Endodermal cell (in vitro differentiated cells): ENCODE results near the gene SPRING1. TPM values are rescaled to one million over a fixed set of nuclear protein-coding genes. Genes with fewer than 3 reads are reported as not detected.
A peak's percentile ranks its signal among the peaks of the same experiment; 100 is the strongest.

Experiments used
- DNase-seq: peaks from one replicate; pipeline ENCODE4 v3.0.0-alpha.2; 2017
- H3K27ac ChIP-seq: 2 replicates; pipeline ENCODE4 v1.5.1; 2013; ENCODE audit warnings: mild to moderate bottlenecking, low read depth, low read length, moderate library complexity
- H3K27me3 ChIP-seq: 2 replicates; pipeline ENCODE4 v1.6.1; 2013; ENCODE audit warnings: mild to moderate bottlenecking, low read length, moderate library complexity; ENCODE audit not compliant: insufficient read depth, control insufficient read depth, poor library complexity, severe bottlenecking
- H3K36me3 ChIP-seq: 2 replicates; pipeline ENCODE4 v1.7.0; 2013; ENCODE audit warnings: mild to moderate bottlenecking, low read length, moderate library complexity; ENCODE audit not compliant: control insufficient read depth, insufficient read depth
- H3K4me1 ChIP-seq: one replicate; pipeline ENCODE4 v1.7.0; 2013; ENCODE audit warnings: low read length; ENCODE audit not compliant: control insufficient read depth, insufficient read depth
- H3K4me3 ChIP-seq: 2 replicates; pipeline ENCODE4 v1.5.1; 2013; ENCODE audit warnings: mild to moderate bottlenecking, low read length, moderate library complexity
- H3K9ac ChIP-seq: 2 replicates; pipeline ENCODE4 v1.6.1; 2013; ENCODE audit warnings: mild to moderate bottlenecking, low read length, moderate library complexity; ENCODE audit not compliant: poor library complexity, severe bottlenecking; ENCODE audit errors: extremely low read depth
- H3K9me3 ChIP-seq: 2 replicates; pipeline ENCODE4 v1.6.1; 2013; ENCODE audit warnings: mild to moderate bottlenecking, low read length, moderate library complexity; ENCODE audit not compliant: control insufficient read depth
- H3K27ac Mint-ChIP-seq: 2 replicates; pipeline ENCODE4 v1.8.0; 2020; ENCODE audit warnings: mixed read lengths
- H3K27me3 Mint-ChIP-seq: 2 replicates; pipeline ENCODE4 v1.8.0; 2021; ENCODE audit warnings: mild to moderate bottlenecking, mixed read lengths; ENCODE audit not compliant: insufficient read depth
- H3K36me3 Mint-ChIP-seq: 2 replicates; pipeline ENCODE4 v1.8.0; 2020; ENCODE audit warnings: low read depth, mixed read lengths
- H3K4me1 Mint-ChIP-seq: 2 replicates; pipeline ENCODE4 v1.8.0; 2020; ENCODE audit warnings: mixed read lengths
- H3K4me3 Mint-ChIP-seq: 2 replicates; pipeline ENCODE4 v1.8.0; 2020; ENCODE audit warnings: mild to moderate bottlenecking, moderate library complexity, mixed read lengths
- H3K9me3 Mint-ChIP-seq: 2 replicates; pipeline ENCODE4 v1.8.0; 2020; ENCODE audit warnings: mild to moderate bottlenecking, mixed read lengths
- CTCF ChIP-seq: fragments of 200-600 bp; sonication (generic); conservative IDR thresholded peaks from 2 replicates; pipeline ENCODE4 v1.5.0; 2021; ENCODE audit warnings: antibody characterized with exemption, mild to moderate bottlenecking
- WGBS, 2 experiments: methylation state at CpG; one replicate each; pipeline versions ENCODE4 v1.1.5 to v1.1.7; 2013; ENCODE audit warnings: missing lambda C conversion rate in 2 of 2, mixed read lengths in 1 of 2; ENCODE audit not compliant: insufficient coverage in 1 of 2, insufficient read length in 1 of 2; 5-methylcytosine and 5-hydroxymethylcytosine counted together
- total RNA-seq, 2 donors: library from RNA; stranded (reverse); fragmentation: NEBNext Ultra II Directional in 1 of 2; extraction: Animal tissue kit (Norgen Biotek cat#: 25700) in 1 of 2; gene quantifications; 2 replicates in 1 of 2; 3 replicates in 1 of 2; pipeline ENCODE4 v1.2.1, GENCODE V29; 2021

SPRING1 gene
- total RNA-seq, 2 donors from 2014 or later = 81.7 to 108 TPM

DNA sequence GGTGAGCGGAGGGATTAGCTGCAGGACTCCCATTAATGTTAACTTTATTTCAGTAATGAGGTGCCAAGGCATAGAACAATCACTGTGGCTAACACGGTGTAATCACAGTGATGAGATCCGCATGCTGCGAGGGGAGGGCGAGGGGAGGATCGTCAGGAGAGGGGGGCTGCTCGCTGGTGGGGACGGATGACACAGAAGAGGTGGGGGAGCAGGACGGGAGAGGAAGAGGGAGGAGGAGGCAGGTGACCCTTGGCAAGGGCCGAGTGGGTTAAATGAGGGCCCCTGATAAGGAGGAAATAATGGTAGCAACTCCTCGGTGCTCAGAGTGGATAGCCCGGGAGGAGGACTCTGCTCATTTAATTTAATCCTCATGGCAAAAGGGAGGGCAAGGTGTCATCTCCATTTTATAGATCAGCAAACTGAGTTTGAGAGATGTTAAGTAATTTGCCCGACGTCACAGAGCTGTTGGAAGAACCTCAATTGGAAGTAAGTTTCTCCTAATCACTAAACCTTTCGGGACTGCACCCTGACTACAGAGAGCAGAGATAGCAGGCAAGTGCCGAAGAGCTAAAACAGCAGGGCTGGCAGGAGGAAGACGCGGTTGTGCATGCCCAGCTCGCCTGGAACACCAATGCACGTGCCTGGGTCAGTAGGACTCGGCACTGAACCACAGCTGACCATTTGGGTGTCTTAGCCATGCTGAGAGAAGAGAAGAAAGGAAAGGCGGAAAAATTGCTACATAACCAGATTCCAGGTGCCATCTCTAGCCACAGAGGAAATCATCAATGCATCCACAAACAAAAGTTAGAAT, 43.0 kb downstream of the SPRING1 start:
- no peaks in the 10 kb centered on the region for H3K36me3 Mint-ChIP-seq
- peak; percentile 70 for DNase-seq
- no peak for TF ChIP-seq CTCF
- H3K27me3 ChIP-seq = peaks cover 12% of the 10 kb centered on the region
- peak overlapping the region; percentile 26 for H3K4me3 ChIP-seq
- H3K4me1 ChIP-seq = peaks cover 3% of the 10 kb centered on the region
- no peaks in the 10 kb centered on the region for H3K36me3 ChIP-seq
- peak overlapping the region; percentile 11 for H3K4me3 Mint-ChIP-seq
- no peak overlapping the region for H3K9ac ChIP-seq
- 69 to 87% methylated on average over 18 to 22 of the region's 22 CpGs for WGBS, 2 experiments
- H3K4me1 Mint-ChIP-seq = peaks cover 49% of the 10 kb centered on the region
- H3K9me3 ChIP-seq = no peaks in the 10 kb centered on the region
- H3K27ac ChIP-seq = no peak overlapping the region
- H3K27me3 Mint-ChIP-seq = peaks cover 2% of the 10 kb centered on the region
- no peak overlapping the region for H3K27ac Mint-ChIP-seq
- H3K9me3 Mint-ChIP-seq = no peaks in the 10 kb centered on the region

DNA sequence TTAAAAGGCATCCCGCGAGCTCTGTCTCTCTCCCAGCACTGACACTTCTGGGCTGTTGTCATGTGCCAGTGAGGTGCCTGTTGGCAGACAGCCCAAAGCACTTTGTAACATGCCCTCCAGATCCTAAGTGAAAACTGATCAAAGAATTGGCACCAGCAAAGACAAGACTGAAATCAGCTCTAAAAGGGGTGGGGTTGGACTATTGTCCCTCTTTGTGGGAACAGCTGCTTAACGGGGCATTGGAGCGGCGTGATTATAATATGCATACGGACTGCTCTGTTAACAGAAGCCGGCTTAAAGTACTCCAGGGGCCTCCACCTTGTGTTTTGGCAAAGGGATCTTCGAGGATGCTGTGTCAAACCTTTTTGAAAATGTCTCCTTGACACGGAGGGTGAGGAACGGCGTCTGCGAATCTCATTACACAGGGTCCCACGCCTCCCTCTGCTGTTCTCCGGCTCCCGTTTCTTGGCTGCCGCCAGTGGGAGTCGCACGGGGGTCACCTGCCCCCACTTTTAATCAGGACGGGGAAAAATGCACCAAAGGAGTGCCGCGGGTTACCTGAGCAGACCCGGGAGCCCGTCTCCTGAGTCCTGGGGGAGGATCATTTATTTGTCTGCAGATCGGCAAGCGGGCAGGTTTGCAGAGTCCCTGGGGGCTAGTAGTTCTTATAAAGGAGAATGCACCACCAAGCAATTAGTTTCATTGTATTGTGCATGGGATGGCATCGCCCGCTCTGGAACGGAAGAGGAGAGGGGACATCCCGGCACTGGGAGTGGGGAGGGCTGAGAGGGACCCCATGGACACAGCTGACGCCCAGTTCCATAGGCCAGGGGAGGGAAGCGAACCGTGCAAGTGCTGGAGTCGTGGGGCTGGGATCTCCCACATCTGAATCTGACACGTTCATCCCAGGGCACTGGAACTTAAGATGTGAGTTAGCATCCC, 44.3 kb downstream of the SPRING1 start:
- no peak overlapping the region for H3K9ac ChIP-seq

More for the DNA sequence above, 44.3 kb downstream of the SPRING1 start:
- Mint-ChIP-seq H3K36me3 (no peaks in the 10 kb centered on the region), H3K4me3 (peak overlapping the region; percentile 33), H3K27ac (no peak overlapping the region), H3K9me3 (no peaks in the 10 kb centered on the region), H3K27me3 (peaks cover 2% of the 10 kb centered on the region), H3K4me1 (peaks cover 42% of the 10 kb centered on the region)
- WGBS, 2 experiments = 41 to 57% methylated on average over 24 to 34 of the region's 34 CpGs
- no peaks in the 10 kb centered on the region for H3K9me3 ChIP-seq
- DNase-seq = peak; percentile 69
- H3K36me3 ChIP-seq = no peaks in the 10 kb centered on the region
- no peak for TF ChIP-seq CTCF
- no peak overlapping the region for H3K27ac ChIP-seq
- H3K4me3 ChIP-seq = peak overlapping the region; percentile 17
- H3K27me3 ChIP-seq = peaks cover 12% of the 10 kb centered on the region
- peaks cover 3% of the 10 kb centered on the region for H3K4me1 ChIP-seq
